Keratinocyte (primary cell): Measurements from ENCODE around the gene IL27RA. TPM values are rescaled to one million over a fixed set of nuclear protein-coding genes. Genes with fewer than 3 reads are reported as not detected.

Experiments used
- DNase-seq: peaks from one replicate; pipeline ENCODE4 v3.0.0-alpha.2; 2011; ENCODE audit warnings: low read depth, missing footprints, low spot score
- FAIRE-seq: peaks from 2 replicates; lab custom pipeline; 2011; peaks lifted over from hg19 to GRCh38; lab: Jason Lieb, UNC
- H2AFZ ChIP-seq: 2 replicates; pipeline ENCODE4 v1.6.0; 2012; ENCODE audit warnings: low read length, control low read depth, inconsistent platforms; ENCODE audit not compliant: control insufficient read depth
- H3K27ac ChIP-seq: 2 replicates; pipeline ENCODE4 v1.5.1; 2011; ENCODE audit warnings: low read length; ENCODE audit not compliant: control insufficient read depth, insufficient read depth
- H3K27me3 ChIP-seq: 3 replicates; pipeline ENCODE4 v1.6.0; 2011; ENCODE audit warnings: low read length; ENCODE audit not compliant: control insufficient read depth, insufficient read depth; ENCODE audit errors: extremely low read depth
- H3K36me3 ChIP-seq, 2 experiments: 2 replicates in 1 of 2; 3 replicates in 1 of 2; pipeline ENCODE4 v1.5.1; 2011; ENCODE audit warnings: low read length in 2 of 2, mild to moderate bottlenecking in 1 of 2; ENCODE audit not compliant: control insufficient read depth in 2 of 2, insufficient read depth in 2 of 2; ENCODE audit errors: extremely low read depth in 1 of 2
- H3K4me1 ChIP-seq: 3 replicates; pipeline ENCODE4 v1.5.1; 2011; ENCODE audit warnings: low read length; ENCODE audit not compliant: control insufficient read depth, insufficient read depth; ENCODE audit errors: extremely low read depth
- H3K4me2 ChIP-seq: 3 replicates; pipeline ENCODE4 v1.6.0; 2011; ENCODE audit warnings: low read depth, low read length; ENCODE audit not compliant: control insufficient read depth, insufficient read depth; ENCODE audit errors: extremely low read depth
- H3K4me3 ChIP-seq, 3 experiments: fragments of 200-600 bp in 1 of 3; sonication (generic) in 1 of 3; 2 replicates in 2 of 3; 3 replicates in 1 of 3; pipeline ENCODE4 v1.5.1; 2011 to 2016; ENCODE audit warnings: low read length in 3 of 3, mild to moderate bottlenecking in 3 of 3, control low read depth in 2 of 3, inconsistent platforms in 1 of 3, low read depth in 1 of 3, mixed read lengths in 1 of 3, mixed run types in 1 of 3, moderate library complexity in 1 of 3; ENCODE audit not compliant: control insufficient read depth in 2 of 3, insufficient read depth in 2 of 3; ENCODE audit errors: extremely low read depth in 1 of 3
- H3K79me2 ChIP-seq: 2 replicates; pipeline ENCODE4 v1.6.0; 2012; ENCODE audit warnings: low read length; ENCODE audit not compliant: control insufficient read depth, insufficient read depth
- H3K9ac ChIP-seq: 3 replicates; pipeline ENCODE4 v1.6.0; 2011; ENCODE audit warnings: low read length; ENCODE audit not compliant: control insufficient read depth, insufficient read depth; ENCODE audit errors: extremely low read depth
- H3K9me1 ChIP-seq: 3 replicates; pipeline ENCODE4 v1.6.0; 2011; ENCODE audit warnings: low read length; ENCODE audit not compliant: control insufficient read depth, insufficient read depth; ENCODE audit errors: extremely low read depth
- H3K9me3 ChIP-seq: 2 replicates; pipeline ENCODE4 v1.5.1; 2012; ENCODE audit warnings: low read depth, low read length; ENCODE audit not compliant: control insufficient read depth
- H4K20me1 ChIP-seq: 3 replicates; pipeline ENCODE4 v1.6.0; 2011; ENCODE audit warnings: low read length; ENCODE audit not compliant: control insufficient read depth, insufficient read depth; ENCODE audit errors: extremely low read depth
- CTCF ChIP-seq, 3 experiments: IDR thresholded peaks in 1 of 3; conservative IDR thresholded peaks in 1 of 3; optimal IDR thresholded peaks in 1 of 3; 2 replicates in 2 of 3; 3 replicates in 1 of 3; pipeline versions ENCODE3 to v1.5.1; 2011; ENCODE audit warnings: low read length in 3 of 3, mild to moderate bottlenecking in 3 of 3, moderate library complexity in 2 of 3, control low read depth in 1 of 3, inconsistent platforms in 1 of 3; ENCODE audit not compliant: insufficient read depth in 2 of 3; ENCODE audit errors: extremely low read depth in 1 of 3
- EZH2 ChIP-seq: IDR thresholded peaks from one replicate; pipeline ENCODE4 v1.6.1; 2012; ENCODE audit warnings: inconsistent platforms, mild to moderate bottlenecking, low read length, moderate library complexity
- dilution Hi-C: fragments of 300-500 bp; cut with MboI; formaldehyde crosslinking; loops from one replicate; pipeline ENCODE4 v1.7.0; 2020; ENCODE audit warnings: low sequenced_read_pairs; ENCODE audit not compliant: extremely low pct_ligation_motif_present
- polyA plus RNA-seq, 5 experiments: library from polyadenylated mRNA; depleted of rRNA in 3 of 5; stranded (reverse) in 3 of 5; stranded (forward) in 1 of 5; unstranded in 1 of 5; fragments of >200 nt; gene quantifications; 1 replicate in 1 of 5; 2 replicates in 3 of 5; 3 replicates in 1 of 5; pipeline versions ENCODE4 v1.2.1 to v1.2.3, GENCODE V29; 2011 to 2012; ENCODE audit warnings: missing spikeins in 2 of 5, low read depth in 1 of 5, low replicate concordance in 1 of 5

Gene IL27RA
- polyA plus RNA-seq, 1 donor (not counting 4 experiments of a cell fraction or from before 2014, with no cell fraction given), result 2.2 TPM

DNA sequence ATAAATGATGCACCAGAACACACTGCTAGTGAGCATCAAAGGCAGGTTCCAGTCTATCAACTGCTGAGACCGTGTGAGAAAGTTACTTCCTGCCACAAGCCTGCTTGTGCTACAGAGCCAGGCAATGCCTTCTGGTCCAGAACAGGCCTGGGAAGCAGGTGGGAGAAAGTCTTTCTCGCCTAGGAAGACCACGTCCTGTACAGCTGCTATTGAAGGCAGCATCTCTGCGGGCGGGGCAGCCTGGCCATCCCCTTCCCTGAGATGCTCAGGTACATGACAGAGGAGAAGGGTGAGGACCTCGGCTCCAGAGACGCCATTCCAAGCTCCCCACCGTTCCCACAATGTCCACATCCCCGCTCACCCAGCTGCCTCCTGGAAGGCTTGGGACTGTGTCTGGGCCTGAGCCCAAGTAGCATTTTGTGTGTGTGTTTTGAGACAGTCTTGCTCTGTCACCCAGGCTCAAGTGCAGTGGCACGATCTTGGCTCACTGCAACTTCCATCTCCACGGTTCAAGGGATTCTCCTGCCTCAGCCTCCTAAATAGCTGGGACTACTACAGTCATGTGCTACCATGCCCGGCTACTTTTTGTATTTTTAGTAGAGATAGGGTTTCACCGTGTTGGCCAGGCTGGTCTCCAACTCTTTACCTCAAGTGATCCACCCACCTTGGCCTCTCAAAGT lies 28.9 kb upstream of the IL27RA start:
- no peak overlapping the region for H3K4me3 ChIP-seq
- H3K9me1 ChIP-seq, result no peaks in the 10 kb centered on the region
- no peaks in the 10 kb centered on the region for H4K20me1 ChIP-seq
- no peak overlapping the region for H2AFZ ChIP-seq
- no peak for DNase-seq
- no peaks in the 10 kb centered on the region for H3K27me3 ChIP-seq
- no peak for TF ChIP-seq CTCF (optimal IDR thresholded peaks at IDR 0.05 in 1 of 3, IDR thresholded peaks at IDR 0.05 in 1 of 3, conservative IDR thresholded peaks at IDR 0.05 in 1 of 3; ENCODE audit: extremely low read depth in 1 of 3, insufficient read depth in 2 of 3, low read length in 3 of 3)
- TF ChIP-seq EZH2, result no peak
- peaks cover 10% of the 10 kb centered on the region for H3K79me2 ChIP-seq
- FAIRE-seq, result no peak
- no peaks in the 10 kb centered on the region for H3K9me3 ChIP-seq
- H3K9ac ChIP-seq, result no peak overlapping the region
- H3K27ac ChIP-seq, result no peak overlapping the region
- H3K4me1 ChIP-seq, result peaks cover 28% of the 10 kb centered on the region
- H3K4me2 ChIP-seq, result peak overlapping the region; percentile 3
- peaks cover 0 to 2% of the 10 kb centered on the region in 2 experiments for H3K36me3 ChIP-seq
- dilution Hi-C loops, result no loop called here

- Histone ChIP-seq H3K9me1 (no peaks in the 10 kb centered on the region), H3K79me2 (peaks cover 10% of the 10 kb centered on the region), H3K9ac (no peak overlapping the region), H3K4me1 (peaks cover 28% of the 10 kb centered on the region), H3K4me2 (peak overlapping the region; percentile 25), H3K9me3 (no peaks in the 10 kb centered on the region), H3K27ac (peak overlapping the region; percentile 22), H4K20me1 (no peaks in the 10 kb centered on the region), H3K36me3 (peaks cover 0 to 2% of the 10 kb centered on the region in 2 experiments), H3K27me3 (no peaks in the 10 kb centered on the region), H3K4me3 (no peak overlapping the region), H2AFZ (peak overlapping the region; percentile 4)
- dilution Hi-C loops, result no loop called here
- DNase-seq (no peak), FAIRE-seq (no peak)
- no peak for TF ChIP-seq CTCF (optimal IDR thresholded peaks at IDR 0.05 in 1 of 3, IDR thresholded peaks at IDR 0.05 in 1 of 3, conservative IDR thresholded peaks at IDR 0.05 in 1 of 3; ENCODE audit: extremely low read depth in 1 of 3, insufficient read depth in 2 of 3, low read length in 3 of 3)
- TF ChIP-seq EZH2, result no peak
Observed at GRCh38 chr19:14003251-14004055, 28.1 kb upstream of the IL27RA start.
